H9 (cell line): ENCODE measurements around the gene AFAP1L1. TPM values are rescaled to one million over a fixed set of nuclear protein-coding genes. Genes with fewer than 3 reads are reported as not detected.

Experiments used
- DNase-seq: peaks from one replicate; pipeline ENCODE4 v3.0.0-alpha.2; 2017
- H2AFZ ChIP-seq: one replicate; pipeline ENCODE4 v1.6.1; 2013; ENCODE audit warnings: mild to moderate bottlenecking, low read length, control low read depth, moderate library complexity
- H2AK5ac ChIP-seq: 2 replicates; pipeline ENCODE4 v1.6.1; 2013; ENCODE audit warnings: low read length, control low read depth, mixed read lengths; ENCODE audit not compliant: insufficient read length
- H2BK120ac ChIP-seq: one replicate; pipeline ENCODE4 v1.6.1; 2013; ENCODE audit warnings: low read depth, mild to moderate bottlenecking, low read length, control low read depth, inconsistent platforms; ENCODE audit not compliant: poor library complexity, severe bottlenecking
- H2BK12ac ChIP-seq: 2 replicates; pipeline ENCODE4 v1.6.1; 2013; ENCODE audit warnings: low read length, control low read depth, mixed read lengths, low read depth; ENCODE audit not compliant: insufficient read length
- H2BK15ac ChIP-seq: 2 replicates; pipeline ENCODE4 v1.6.1; 2013; ENCODE audit warnings: low read depth, low read length, control low read depth
- H2BK20ac ChIP-seq: one replicate; pipeline ENCODE4 v1.6.1; 2013; ENCODE audit warnings: low read depth, mild to moderate bottlenecking, low read length, control low read depth, inconsistent platforms; ENCODE audit not compliant: poor library complexity, severe bottlenecking
- H2BK5ac ChIP-seq: 2 replicates; pipeline ENCODE4 v1.6.1; 2013; ENCODE audit warnings: low read length, control low read depth, mixed read lengths; ENCODE audit not compliant: insufficient read length
- H3K14ac ChIP-seq: 2 replicates; pipeline ENCODE4 v1.6.1; 2013; ENCODE audit warnings: low read length, control low read depth; ENCODE audit not compliant: insufficient read depth
- H3K18ac ChIP-seq: 2 replicates; pipeline ENCODE4 v1.6.1; 2013; ENCODE audit warnings: low read depth, mild to moderate bottlenecking, mixed read lengths, low read length, control low read depth; ENCODE audit not compliant: insufficient read length
- H3K23ac ChIP-seq: 2 replicates; pipeline ENCODE4 v1.6.1; 2013; ENCODE audit warnings: low read length, control low read depth, mixed read lengths, low read depth; ENCODE audit not compliant: insufficient read length
- H3K23me2 ChIP-seq: 2 replicates; pipeline ENCODE4 v1.6.1; 2013; ENCODE audit warnings: low read depth, mild to moderate bottlenecking, mixed read lengths, low read length, control low read depth; ENCODE audit not compliant: insufficient read length, poor library complexity, severe bottlenecking
- H3K27ac ChIP-seq: 2 replicates; pipeline ENCODE4 v1.5.1; 2013; ENCODE audit warnings: low read length, control low read depth, mixed read lengths, low read depth; ENCODE audit not compliant: insufficient read length
- H3K27me3 ChIP-seq: 2 replicates; pipeline ENCODE4 v1.6.1; 2013; ENCODE audit warnings: low read length, control low read depth, inconsistent platforms; ENCODE audit not compliant: insufficient read depth
- H3K4ac ChIP-seq: 2 replicates; pipeline ENCODE4 v1.6.1; 2013; ENCODE audit warnings: low read depth, mild to moderate bottlenecking, control low read depth, inconsistent platforms, low read length, moderate library complexity
- H3K4me1 ChIP-seq: 2 replicates; pipeline ENCODE4 v1.6.1; 2013; ENCODE audit warnings: low read length, control low read depth, inconsistent platforms; ENCODE audit not compliant: insufficient read depth
- H3K4me2 ChIP-seq: 2 replicates; pipeline ENCODE4 v1.6.1; 2013; ENCODE audit warnings: low read length, control low read depth, mixed read lengths; ENCODE audit not compliant: insufficient read length, insufficient read depth
- H3K56ac ChIP-seq: 2 replicates; pipeline ENCODE4 v1.6.1; 2013; ENCODE audit warnings: low read depth, mild to moderate bottlenecking, mixed read lengths, low read length, control low read depth; ENCODE audit not compliant: insufficient read length
- H3K79me1 ChIP-seq: 2 replicates; pipeline ENCODE4 v1.6.1; 2013; ENCODE audit warnings: low read depth, mild to moderate bottlenecking, moderate library complexity, low read length, control low read depth, inconsistent platforms; ENCODE audit not compliant: insufficient read depth, poor library complexity, severe bottlenecking
- H3K79me2 ChIP-seq: 2 replicates; pipeline ENCODE4 v1.6.1; 2013; ENCODE audit warnings: low read length, control low read depth, inconsistent platforms; ENCODE audit not compliant: insufficient read depth
- H3K9ac ChIP-seq: 2 replicates; pipeline ENCODE4 v1.6.1; 2013; ENCODE audit warnings: low read length, control low read depth, mixed read lengths; ENCODE audit not compliant: insufficient read length; ENCODE audit errors: extremely low read depth
- H3K9me3 ChIP-seq: one replicate; pipeline ENCODE4 v1.6.1; 2013; ENCODE audit warnings: low read depth, low read length, inconsistent platforms; ENCODE audit not compliant: control insufficient read depth
- H3T11ph ChIP-seq: one replicate; pipeline ENCODE4 v1.6.1; 2013; ENCODE audit warnings: mild to moderate bottlenecking, low read length, control low read depth, inconsistent platforms
- H4K20me1 ChIP-seq: one replicate; pipeline ENCODE4 v1.6.1; 2013; ENCODE audit not compliant: control insufficient read depth, insufficient read length, insufficient read depth
- H4K5ac ChIP-seq: 2 replicates; pipeline ENCODE4 v1.6.1; 2013; ENCODE audit warnings: low read depth, mild to moderate bottlenecking, mixed read lengths, low read length, control low read depth; ENCODE audit not compliant: insufficient read length
- H4K8ac ChIP-seq: replicated peaks from 2 replicates; pipeline ENCODE4 v1.6.1; 2013; ENCODE audit warnings: low read length, control low read depth, mixed read lengths, low read depth; ENCODE audit not compliant: insufficient read length
- H4K91ac ChIP-seq: 2 replicates; pipeline ENCODE4 v1.6.1; 2013; ENCODE audit warnings: low read depth, mild to moderate bottlenecking, moderate library complexity, mixed read lengths, low read length, control low read depth; ENCODE audit not compliant: insufficient read length
- H3K27ac Mint-ChIP-seq, 3 experiments: 2 replicates in 2 of 3; 3 replicates in 1 of 3; pipeline ENCODE4 v1.8.0; 2020 to 2021; ENCODE audit warnings: mixed read lengths in 3 of 3, mild to moderate bottlenecking in 1 of 3, moderate library complexity in 1 of 3
- H3K27me3 Mint-ChIP-seq: 2 replicates; pipeline ENCODE4 v1.8.0; 2021; ENCODE audit warnings: low read depth, mild to moderate bottlenecking, moderate library complexity, mixed read lengths
- H3K36me3 Mint-ChIP-seq, 3 experiments: 2 replicates in 2 of 3; 3 replicates in 1 of 3; pipeline ENCODE4 v1.8.0; 2020 to 2021; ENCODE audit warnings: low read depth in 3 of 3, mixed read lengths in 3 of 3; ENCODE audit not compliant: insufficient read depth in 1 of 3
- H3K4me1 Mint-ChIP-seq, 2 experiments: 2 replicates each; pipeline ENCODE4 v1.8.0; 2020; ENCODE audit warnings: mixed read lengths in 2 of 2
- H3K4me3 Mint-ChIP-seq, 2 experiments: 2 replicates in 1 of 2; 3 replicates in 1 of 2; pipeline ENCODE4 v1.8.0; 2020 to 2021; ENCODE audit warnings: mild to moderate bottlenecking in 2 of 2, mixed read lengths in 2 of 2, moderate library complexity in 1 of 2
- H3K9me3 Mint-ChIP-seq, 2 experiments: 2 replicates in 1 of 2; 3 replicates in 1 of 2; pipeline ENCODE4 v1.8.0; 2020; ENCODE audit warnings: mild to moderate bottlenecking in 2 of 2, mixed read lengths in 2 of 2, moderate library complexity in 1 of 2
- CTCF ChIP-seq: fragments of 200-600 bp; sonication (generic); conservative IDR thresholded peaks from 3 replicates; pipeline ENCODE4 v1.8.0; 2021; ENCODE audit warnings: antibody characterized with exemption, mild to moderate bottlenecking
- WGBS: extraction: QIAGEN DNeasy Blood & Tissue Kit; methylation state at CpG from one replicate; pipeline ENCODE4 v1.1.7; 2013; ENCODE audit warnings: missing lambda C conversion rate, low lambda C conversion rate, mixed read lengths; ENCODE audit not compliant: insufficient read length; ENCODE audit errors: extremely low coverage; 5-methylcytosine and 5-hydroxymethylcytosine counted together
- total RNA-seq: library from RNA; stranded (reverse); gene quantifications from 2 replicates; pipeline ENCODE4 v1.2.1, GENCODE V29; 2021

AFAP1L1 gene
- total RNA-seq, 1 experiment from 2014 or later = 1.8 TPM

GRCh38 chr5:149224282-149224681 lies 47.4 kb upstream of the AFAP1L1 start:
- Histone ChIP-seq H3K23me2 (no peaks in the 10 kb centered on the region), H3K27ac (no peak overlapping the region), H3K14ac (no peak overlapping the region), H3K23ac (no peak overlapping the region), H4K20me1 (no peaks in the 10 kb centered on the region), H3K27me3 (no peaks in the 10 kb centered on the region), H4K91ac (no peak overlapping the region), H3K4me1 (peaks cover 3% of the 10 kb centered on the region), H2AK5ac (no peak overlapping the region), H3K4ac (no peak overlapping the region), H2BK120ac (no peak overlapping the region), H3K79me1 (no peaks in the 10 kb centered on the region), H3K9ac (no peak overlapping the region), H2BK20ac (no peak overlapping the region), H3K4me2 (no peak overlapping the region), H4K5ac (no peak overlapping the region), H3K79me2 (no peaks in the 10 kb centered on the region), H3K56ac (no peak overlapping the region), H2AFZ (no peak overlapping the region), H3T11ph (no peak overlapping the region), H2BK15ac (no peak overlapping the region), H2BK12ac (no peak overlapping the region), H3K9me3 (no peaks in the 10 kb centered on the region), H2BK5ac (no peak overlapping the region), H3K18ac (no peak overlapping the region), H4K8ac (no peak overlapping the region)
- WGBS = no CpG with 5 or more reads among the region's 5 CpGs
- peaks cover 4% of the 10 kb centered on the region in 2 experiments for H3K4me1 Mint-ChIP-seq
- no peak for TF ChIP-seq CTCF
- H3K36me3 Mint-ChIP-seq = no peaks in the 10 kb centered on the region
- peaks cover 2% of the 10 kb centered on the region for H3K27me3 Mint-ChIP-seq
- no peak overlapping the region for H3K4me3 Mint-ChIP-seq
- H3K9me3 Mint-ChIP-seq = no peaks in the 10 kb centered on the region
- DNase-seq = no peak
- H3K27ac Mint-ChIP-seq = no peak overlapping the region
